Measurements from ENCODE around the gene CRABP2.

- peak in 1 of 2 donors; percentile 50 for TF ChIP-seq POLR2A (IDR thresholded peaks at IDR 0.05)
- peak in 1 of 3 experiments; percentile 8 for TF ChIP-seq CTCF (IDR thresholded peaks at IDR 0.05)
- TF ChIP-seq POLR2AphosphoS5 (IDR thresholded peaks at IDR 0.05; ENCODE audit: insufficient read depth in 1 of 2, low read depth in 1 of 2), result peak; percentile 71 to 93
Observed at GRCh38 chr1:156728599-156729462, 23.4 kb upstream of the CRABP2 start, which contains the start of gene ISG20L2.

Measured in vagina (tissue), 2 donors.